ENCODE measurements around the gene TRAPPC14.
A peak's percentile ranks its signal among the peaks of the same experiment; 100 is the strongest.

Gene TRAPPC14

GRCh38 chr7:100122067-100122466 lies 36.5 kb downstream of the TRAPPC14 start:
- DNase-seq = peak; percentile 84

DNA sequence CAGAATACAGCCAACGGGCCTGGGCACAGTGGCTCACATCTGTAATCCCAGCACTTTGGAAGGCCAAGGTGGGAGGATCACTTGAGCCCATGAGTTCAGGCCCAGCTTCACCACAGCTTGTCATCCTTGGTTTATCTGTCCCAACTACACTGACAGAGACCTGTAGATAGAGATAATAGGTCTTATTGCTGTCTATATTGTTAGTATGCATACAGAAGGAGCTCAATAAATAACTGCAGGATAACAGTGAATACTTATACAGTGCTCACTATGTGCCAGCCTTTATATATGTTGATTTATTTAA lies 37.8 kb downstream of the TRAPPC14 start:
- no peak for DNase-seq

DNA sequence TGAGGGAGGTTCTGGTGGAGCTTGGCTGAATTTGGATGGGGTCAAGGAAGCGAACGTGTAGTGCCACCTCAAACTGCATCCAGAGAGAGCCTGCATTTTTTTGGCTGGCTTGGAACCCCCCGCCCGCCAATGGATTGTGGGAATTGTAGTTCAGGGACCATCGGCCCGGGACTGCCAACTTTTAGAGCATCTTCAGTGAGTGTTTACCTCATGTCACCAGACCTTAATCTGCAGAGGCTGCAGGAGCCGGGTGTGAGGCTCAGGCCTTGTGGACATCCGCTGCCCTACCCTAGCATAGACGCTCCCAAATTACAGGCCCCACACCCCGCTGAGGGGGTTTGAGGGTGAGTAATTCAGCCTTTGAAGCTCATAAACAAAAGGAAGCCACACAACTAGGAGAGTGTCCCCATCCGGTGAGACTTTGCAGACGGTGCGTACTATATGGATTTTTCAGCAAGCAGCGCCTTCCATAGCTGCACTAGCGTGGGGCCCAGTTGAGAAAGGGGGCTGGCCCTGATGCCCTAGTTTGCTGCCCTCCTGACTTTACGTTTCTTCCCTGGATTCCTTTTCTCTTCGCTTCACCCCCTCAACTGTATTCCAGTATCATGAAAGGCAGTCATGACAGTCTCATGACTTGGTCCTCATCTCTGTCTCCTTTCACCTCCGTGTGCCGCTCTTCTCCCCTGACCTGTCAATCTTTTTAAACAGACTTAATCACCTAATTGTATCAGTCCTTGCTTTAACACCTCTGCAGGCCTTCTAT lies 38.4 kb downstream of the TRAPPC14 start:
- no peak for DNase-seq

- DNase-seq = peak; percentile 93
These were observed 39.2 kb downstream of the TRAPPC14 start, which contains the start of the genes CNPY4 and TAF6 for GRCh38 chr7:100119072-100119969. Gene CNPY4, plus strand, starts transcription at chr7:100119634. Its CDS starts 111 bp downstream, at chr7:100119745. Gene TAF6, minus strand, starts transcription at chr7:100119358. Its CDS starts 5,149 bp downstream, at chr7:100114209.

GRCh38 chr7:100118388-100119071 lies 40.0 kb downstream of the TRAPPC14 start:
- no peak for DNase-seq

DNA sequence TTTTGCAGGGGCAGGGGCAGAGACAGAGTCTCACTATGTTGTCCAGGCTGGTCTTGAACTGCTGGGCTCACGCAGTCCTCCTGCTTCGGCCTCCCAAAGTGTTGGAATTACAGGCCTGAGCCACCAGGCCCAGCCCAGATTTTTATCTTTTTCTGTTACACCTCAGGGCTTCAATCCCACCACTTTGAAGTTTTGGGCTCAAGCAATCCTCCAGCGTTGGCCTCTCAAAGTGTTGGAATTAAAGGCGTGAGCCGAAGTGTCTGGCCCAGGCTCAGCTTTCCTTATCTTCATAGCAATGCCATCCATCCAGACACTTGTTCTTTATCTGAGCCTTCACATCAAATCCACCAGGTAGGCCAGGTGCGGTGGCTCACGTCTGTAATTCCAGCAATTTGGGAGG lies 43.5 kb downstream of the TRAPPC14 start:
- DNase-seq = no peak

- DNase-seq = no peak
These were observed 46.6 kb downstream of the TRAPPC14 start for GRCh38 chr7:100111914-100112313.

DNA sequence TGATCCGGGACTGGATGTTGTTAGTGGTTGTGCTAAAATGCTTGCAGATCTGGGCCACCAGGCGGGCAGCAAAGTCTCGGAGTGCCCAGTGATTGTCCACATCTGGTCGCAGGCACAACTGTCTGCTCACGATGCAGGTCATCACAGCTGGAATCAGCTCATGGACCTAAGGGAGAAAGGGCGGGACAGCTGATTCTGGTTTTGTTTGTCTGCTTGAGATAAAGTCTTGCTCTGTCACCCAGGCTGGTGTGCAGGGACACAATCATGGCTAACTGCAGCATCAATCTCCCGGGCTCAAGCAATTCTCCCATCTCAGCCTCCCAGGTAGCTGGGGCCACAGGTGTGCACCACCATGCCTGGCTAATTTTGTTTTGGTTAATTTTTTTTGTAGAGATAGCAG lies 47.4 kb downstream of the TRAPPC14 start:
- no peak for DNase-seq

DNA sequence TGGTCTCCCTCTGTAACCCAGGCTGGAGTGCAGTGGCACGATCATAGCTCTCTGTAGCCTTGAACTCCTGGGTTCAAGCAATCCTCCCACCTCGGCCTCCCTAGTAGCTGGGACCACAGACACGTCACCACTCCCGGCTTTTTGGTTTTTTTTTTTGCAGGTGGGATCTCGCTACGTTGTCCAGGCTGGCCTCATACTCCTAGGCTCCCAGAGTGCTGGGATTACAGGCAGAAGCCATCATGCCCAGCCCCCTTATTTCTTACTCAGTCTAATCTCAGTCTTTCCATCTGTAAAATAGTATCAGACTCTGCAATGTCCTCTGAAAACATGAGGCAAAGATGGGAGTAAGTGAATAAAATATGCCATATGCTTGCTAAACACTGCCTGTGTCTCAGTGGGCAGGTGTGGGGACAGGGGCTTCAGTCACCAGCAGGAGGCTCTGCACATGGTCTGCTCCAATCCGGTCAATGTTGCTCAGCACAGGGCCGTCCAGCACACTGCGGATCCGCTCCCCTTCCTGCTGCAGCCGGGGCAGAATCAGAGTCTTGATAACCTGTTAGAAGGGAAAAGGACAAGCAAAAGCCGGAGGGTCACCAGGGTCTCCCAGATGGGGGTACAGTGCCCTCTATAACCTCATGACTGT lies 48.9 kb downstream of the TRAPPC14 start:
- DNase-seq = no peak

DNA sequence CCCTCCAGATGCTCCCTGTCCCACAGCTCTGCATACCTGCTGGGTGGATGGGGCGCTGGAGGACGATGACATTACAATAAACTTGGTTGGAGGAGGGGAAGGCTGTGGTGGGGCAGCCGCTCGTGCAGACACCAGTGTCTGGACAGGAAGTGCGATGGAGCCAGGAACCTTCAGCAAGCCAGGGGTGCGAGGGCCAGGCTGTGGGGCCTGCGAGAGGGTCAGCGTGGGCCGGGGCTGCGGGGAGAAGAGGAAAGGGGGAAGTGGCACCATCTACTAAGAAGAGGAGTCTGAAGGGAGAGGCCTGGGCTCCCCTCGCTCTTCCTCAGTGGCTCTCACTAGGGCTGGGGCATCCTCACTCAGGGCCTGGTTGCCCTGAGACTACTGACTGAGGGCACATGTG lies 50.6 kb downstream of the TRAPPC14 start:
- no peak for DNase-seq

DNA sequence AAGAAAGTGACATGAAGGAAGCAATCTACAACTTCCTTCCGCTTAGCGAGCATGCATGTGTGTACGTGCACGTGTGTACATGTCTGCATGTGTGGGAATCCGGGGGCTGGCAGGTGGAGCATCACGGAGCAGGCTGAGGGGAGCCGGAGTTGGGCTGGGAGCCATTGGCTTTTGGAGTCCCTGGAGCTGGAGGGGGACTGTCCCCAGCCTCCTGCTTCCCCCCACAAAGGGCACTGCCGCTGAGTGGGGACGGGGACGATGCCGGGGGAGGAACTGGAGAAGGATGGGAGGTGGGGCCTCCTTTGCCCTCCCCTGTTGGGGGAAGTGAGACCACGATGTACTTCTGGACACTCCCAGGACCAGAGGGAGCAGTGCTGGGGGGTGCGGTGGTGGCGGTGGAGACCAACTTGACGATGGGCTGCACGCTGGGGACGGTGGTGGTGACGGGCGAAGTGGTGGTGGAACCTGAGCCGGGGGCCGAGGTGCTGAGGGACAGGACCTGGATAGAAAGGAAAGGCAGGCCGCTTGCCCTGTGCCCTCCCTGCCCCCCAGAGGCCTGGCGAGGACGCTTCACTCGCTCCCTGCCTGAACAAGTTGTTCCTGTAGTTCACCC lies 51.3 kb downstream of the TRAPPC14 start:
- no peak for DNase-seq

DNA sequence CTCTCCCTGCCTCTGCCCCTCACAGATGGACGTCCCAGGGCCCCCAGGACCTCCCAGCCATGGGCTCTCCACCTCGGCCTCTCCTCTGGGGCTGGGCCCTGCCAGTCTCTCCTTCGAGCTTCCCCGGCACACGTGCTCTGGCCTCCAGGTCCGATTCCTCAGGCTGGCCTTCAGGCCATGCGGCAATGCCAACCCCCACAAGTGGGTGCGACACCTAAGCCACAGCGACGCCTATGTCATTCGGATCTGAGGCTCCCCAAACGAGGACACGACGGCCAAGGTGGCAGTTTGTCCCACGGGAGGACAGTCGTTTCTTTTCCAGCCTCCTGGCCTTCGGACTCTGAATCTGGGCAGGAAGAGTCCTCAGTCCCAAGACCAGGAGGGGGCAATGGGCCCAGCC lies 51.9 kb downstream of the TRAPPC14 start:
- DNase-seq = no peak

DNA sequence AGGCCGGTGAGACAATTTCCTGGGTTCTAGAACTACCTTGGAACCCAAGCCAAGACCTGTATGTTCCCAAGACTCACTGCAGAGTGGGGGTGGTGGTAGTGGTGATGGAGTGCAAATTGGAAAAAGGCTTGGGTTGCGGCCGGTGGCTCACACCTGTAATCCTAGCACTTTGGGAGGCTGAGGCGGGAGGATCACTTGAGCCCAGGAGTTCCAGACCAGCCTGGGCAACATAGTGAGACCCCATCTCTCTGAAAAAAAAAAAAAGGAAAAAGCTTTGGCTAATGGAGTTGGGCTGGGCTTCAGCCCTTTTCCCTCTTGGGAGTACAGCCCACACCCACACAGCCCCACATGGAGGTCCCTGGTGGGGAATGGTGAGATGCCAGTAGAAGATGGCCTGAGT lies 53.0 kb downstream of the TRAPPC14 start:
- no peak for DNase-seq

Data from NCI-H2081 treated with DMSO at 0.1 percent for 48 hours (cell line).